Trophoblast cell (in vitro differentiated cells and primary cell): Measurements from ENCODE around the gene INS.
A peak's percentile ranks its signal among the peaks of the same experiment; 100 is the strongest.

ENCODE experiments used
- DNase-seq, 2 donors: peaks; one replicate each; pipeline ENCODE4 v3.0.0-alpha.2; 2016
- H2AFZ ChIP-seq: 2 replicates; pipeline ENCODE4 v1.6.1; 2013; ENCODE audit warnings: low read length, moderate library complexity, mild to moderate bottlenecking; ENCODE audit not compliant: insufficient read depth, poor library complexity
- H2AK5ac ChIP-seq: 2 replicates; pipeline ENCODE4 v1.6.1; 2013; ENCODE audit warnings: mild to moderate bottlenecking, low read length
- H2BK120ac ChIP-seq: 2 replicates; pipeline ENCODE4 v1.6.1; 2013; ENCODE audit warnings: low read length, mild to moderate bottlenecking, moderate library complexity; ENCODE audit not compliant: insufficient read depth, poor library complexity
- H2BK12ac ChIP-seq: 2 replicates; pipeline ENCODE4 v1.6.1; 2013; ENCODE audit warnings: mild to moderate bottlenecking, low read length, moderate library complexity
- H2BK5ac ChIP-seq: 2 replicates; pipeline ENCODE4 v1.6.1; 2013; ENCODE audit warnings: low read length, low read depth, moderate library complexity, mild to moderate bottlenecking; ENCODE audit not compliant: poor library complexity
- H3K14ac ChIP-seq: 2 replicates; pipeline ENCODE4 v1.6.1; 2013; ENCODE audit warnings: mild to moderate bottlenecking, low read length
- H3K18ac ChIP-seq: 2 replicates; pipeline ENCODE4 v1.6.1; 2013; ENCODE audit warnings: mild to moderate bottlenecking, low read length
- H3K23ac ChIP-seq: 2 replicates; pipeline ENCODE4 v1.6.1; 2013; ENCODE audit warnings: low read length
- H3K27ac ChIP-seq: 2 replicates; pipeline ENCODE4 v1.5.1; 2013; ENCODE audit warnings: low read depth, mild to moderate bottlenecking, inconsistent platforms, low read length, moderate library complexity
- H3K27me3 ChIP-seq: 2 replicates; pipeline ENCODE4 v1.6.1; 2013; ENCODE audit warnings: inconsistent platforms, mild to moderate bottlenecking, low read length, moderate library complexity; ENCODE audit not compliant: insufficient read depth
- H3K36me3 ChIP-seq, 2 experiments: 1 replicate in 1 of 2; 2 replicates in 1 of 2; pipeline ENCODE4 v1.6.1; 2013; ENCODE audit warnings: low read length in 2 of 2, mild to moderate bottlenecking in 2 of 2, moderate library complexity in 1 of 2; ENCODE audit not compliant: insufficient read depth in 2 of 2, control insufficient read depth in 1 of 2
- H3K4ac ChIP-seq: 2 replicates; pipeline ENCODE4 v1.6.1; 2013; ENCODE audit warnings: low read depth, mild to moderate bottlenecking, low read length, moderate library complexity
- H3K4me1 ChIP-seq, 2 experiments: 1 replicate in 1 of 2; 2 replicates in 1 of 2; pipeline ENCODE4 v1.6.1; 2013; ENCODE audit warnings: low read length in 2 of 2, mild to moderate bottlenecking in 2 of 2, moderate library complexity in 1 of 2; ENCODE audit not compliant: insufficient read depth in 2 of 2, control insufficient read depth in 1 of 2
- H3K4me2 ChIP-seq: 2 replicates; pipeline ENCODE4 v1.6.1; 2013; ENCODE audit warnings: inconsistent platforms, mild to moderate bottlenecking, low read length, moderate library complexity
- H3K4me3 ChIP-seq: 2 replicates; pipeline ENCODE4 v1.5.1; 2013; ENCODE audit warnings: mild to moderate bottlenecking, low read depth, low read length, inconsistent platforms
- H3K79me1 ChIP-seq: one replicate; pipeline ENCODE4 v1.6.1; 2013; ENCODE audit warnings: low read length
- H3K79me2 ChIP-seq: 2 replicates; pipeline ENCODE4 v1.6.1; 2013; ENCODE audit warnings: low read length, mild to moderate bottlenecking; ENCODE audit not compliant: control insufficient read depth, insufficient read depth, poor library complexity
- H3K9ac ChIP-seq: 2 replicates; pipeline ENCODE4 v1.6.1; 2013; ENCODE audit warnings: mild to moderate bottlenecking, low read length
- H3K9me3 ChIP-seq: 2 replicates; pipeline ENCODE4 v1.6.1; 2013; ENCODE audit warnings: low read depth, mild to moderate bottlenecking, control low read depth, inconsistent platforms, low read length; ENCODE audit not compliant: insufficient read depth
- H4K12ac ChIP-seq: 2 replicates; pipeline ENCODE4 v1.6.1; 2013; ENCODE audit warnings: low read depth, mild to moderate bottlenecking, low read length, moderate library complexity
- H4K8ac ChIP-seq: 2 replicates; pipeline ENCODE4 v1.6.1; 2013; ENCODE audit warnings: low read depth, mild to moderate bottlenecking, low read length, moderate library complexity
- H4K91ac ChIP-seq: one replicate; pipeline ENCODE4 v1.6.1; 2013; ENCODE audit warnings: low read depth, mild to moderate bottlenecking, low read length, moderate library complexity
- WGBS: extraction: QIAGEN DNeasy Blood & Tissue Kit; methylation state at CpG from one replicate; pipeline ENCODE4 v1.1.7; 2013; ENCODE audit warnings: missing lambda C conversion rate; ENCODE audit not compliant: insufficient read length, insufficient coverage; ENCODE audit errors: extremely low coverage; 5-methylcytosine and 5-hydroxymethylcytosine counted together

Gene INS

GRCh38 chr11:2202071-2202899 lies 41.3 kb upstream of the INS start:
- peaks cover 2% of the 10 kb centered on the region for H3K9me3 ChIP-seq
- no peak overlapping the region for H2AK5ac ChIP-seq
- no peak overlapping the region for H4K8ac ChIP-seq
- H3K79me1 ChIP-seq: peaks cover 2% of the 10 kb centered on the region
- no peaks in the 10 kb centered on the region for H3K27me3 ChIP-seq
- peak overlapping the region; percentile 8 for H3K14ac ChIP-seq
- H3K36me3 ChIP-seq: no peaks in the 10 kb centered on the region
- no peak overlapping the region for H3K23ac ChIP-seq
- peaks cover 21 to 24% of the 10 kb centered on the region in 2 experiments for H3K4me1 ChIP-seq
- peak; percentile 99 for DNase-seq
- peak overlapping the region; percentile 3 for H3K4me3 ChIP-seq
- no peak overlapping the region for H3K27ac ChIP-seq
- peak overlapping the region; percentile 33 for H4K91ac ChIP-seq
- no peak overlapping the region for H2AFZ ChIP-seq
- no peak overlapping the region for H4K12ac ChIP-seq
- H2BK120ac ChIP-seq: peak overlapping the region; percentile 43
- no peak overlapping the region for H3K4ac ChIP-seq
- H2BK5ac ChIP-seq: no peak overlapping the region
- H3K9ac ChIP-seq: no peak overlapping the region
- WGBS: no CpG with 5 or more reads among the region's 29 CpGs
- H3K79me2 ChIP-seq: no peaks in the 10 kb centered on the region
- no peak overlapping the region for H3K4me2 ChIP-seq
- peak overlapping the region; percentile 28 for H2BK12ac ChIP-seq
- H3K18ac ChIP-seq: no peak overlapping the region

- Histone ChIP-seq H2BK120ac (no peak overlapping the region), H3K18ac (no peak overlapping the region), H3K9ac (no peak overlapping the region), H2BK12ac (no peak overlapping the region), H3K4me3 (no peak overlapping the region), H3K4me2 (no peak overlapping the region), H2BK5ac (no peak overlapping the region), H3K79me2 (no peaks in the 10 kb centered on the region), H3K27ac (no peak overlapping the region), H3K4ac (no peak overlapping the region), H3K14ac (no peak overlapping the region), H4K91ac (no peak overlapping the region), H3K9me3 (no peaks in the 10 kb centered on the region), H3K79me1 (peaks cover 2% of the 10 kb centered on the region), H4K12ac (no peak overlapping the region), H2AFZ (no peak overlapping the region), H3K36me3 (no peaks in the 10 kb centered on the region), H3K27me3 (no peaks in the 10 kb centered on the region), H2AK5ac (no peak overlapping the region), H3K4me1 (peaks cover 21 to 24% of the 10 kb centered on the region in 2 experiments), H3K23ac (no peak overlapping the region), H4K8ac (no peak overlapping the region)
- WGBS: no CpG with 5 or more reads among the region's 2 CpGs
- no peak for DNase-seq
Measured at GRCh38 chr11:2201542-2201941, 40.5 kb upstream of the INS start.

GRCh38 chr11:2200957-2201519 lies 40.0 kb upstream of the INS start:
- Histone ChIP-seq H3K27me3 (no peaks in the 10 kb centered on the region), H2AK5ac (no peak overlapping the region), H3K4me1 (peaks cover 21 to 24% of the 10 kb centered on the region in 2 experiments), H3K18ac (no peak overlapping the region), H3K23ac (no peak overlapping the region), H3K4ac (no peak overlapping the region), H3K79me1 (peaks cover 2% of the 10 kb centered on the region), H2BK12ac (no peak overlapping the region), H2BK5ac (no peak overlapping the region), H3K79me2 (no peaks in the 10 kb centered on the region), H4K91ac (no peak overlapping the region), H3K14ac (no peak overlapping the region), H4K12ac (no peak overlapping the region), H3K27ac (no peak overlapping the region), H3K9ac (no peak overlapping the region), H3K36me3 (no peaks in the 10 kb centered on the region), H3K9me3 (no peaks in the 10 kb centered on the region), H3K4me3 (no peak overlapping the region), H3K4me2 (no peak overlapping the region), H4K8ac (no peak overlapping the region), H2BK120ac (no peak overlapping the region), H2AFZ (no peak overlapping the region)
- DNase-seq: no peak
- 100% methylated on average over 1 of the region's 1 CpG for WGBS

GRCh38 chr11:2200536-2200935 lies 39.5 kb upstream of the INS start:
- Histone ChIP-seq H3K4ac (no peak overlapping the region), H3K14ac (no peak overlapping the region), H3K27ac (no peak overlapping the region), H3K4me1 (peaks cover 21 to 24% of the 10 kb centered on the region in 2 experiments), H4K91ac (no peak overlapping the region), H2BK120ac (no peak overlapping the region), H3K27me3 (no peaks in the 10 kb centered on the region), H3K18ac (no peak overlapping the region), H3K23ac (no peak overlapping the region), H3K4me2 (no peak overlapping the region), H2AK5ac (peak overlapping the region; percentile 38), H3K36me3 (no peaks in the 10 kb centered on the region), H3K4me3 (no peak overlapping the region), H4K8ac (no peak overlapping the region), H2BK12ac (no peak overlapping the region), H3K79me2 (no peaks in the 10 kb centered on the region), H2BK5ac (no peak overlapping the region), H3K9me3 (no peaks in the 10 kb centered on the region), H3K79me1 (peaks cover 2% of the 10 kb centered on the region), H3K9ac (no peak overlapping the region), H4K12ac (no peak overlapping the region), H2AFZ (no peak overlapping the region)
- WGBS: no CpG with 5 or more reads among the region's 11 CpGs
- DNase-seq: no peak
